SK-N-SH (cell line): ENCODE results near the gene BMI1. TPM values are rescaled to one million over a fixed set of nuclear protein-coding genes. Genes with fewer than 3 reads are reported as not detected.

ENCODE experiments used
- CTCF ChIA-PET: fragments of 300-600, 350-600 bp; formaldehyde crosslinking; extraction: SDS; loops from one replicate; lab custom pipeline; 2021; lab: Yijun Ruan, JAX
- POLR2A ChIA-PET: fragments of 350-600 bp; sonication (Branson Sonifier 250); formaldehyde crosslinking; extraction: SDS; loops from one replicate; lab custom pipeline; 2020; ENCODE audit warnings: antibody characterized with exemption, inconsistent platforms; lab: Yijun Ruan, JAX
- DNase-seq: peaks from one replicate; pipeline ENCODE4 v3.0.0; 2012
- H2AFZ ChIP-seq: fragments of 200-600 bp; sonication (generic); 2 replicates; pipeline ENCODE4 v1.8.1; 2016; ENCODE audit warnings: antibody characterized with exemption, mild to moderate bottlenecking, low read depth
- H3F3A ChIP-seq: fragments of 200-600 bp; sonication (generic); replicated peaks from 2 replicates; pipeline ENCODE3; 2016; ENCODE audit warnings: antibody characterized with exemption, mild to moderate bottlenecking; ENCODE audit not compliant: insufficient read depth
- H3K27ac ChIP-seq, 2 experiments: fragments of 200-500 bp in 1 of 2; fragments of 200-600 bp in 1 of 2; sonication (Bioruptor generic) in 1 of 2; sonication (generic), shearing (Covaris generic) in 1 of 2; 2 replicates each; pipeline versions ENCODE4 v1.5.1 to v1.6.1; 2014 to 2016; ENCODE audit warnings: low read depth in 2 of 2, inconsistent platforms in 1 of 2, low read length in 1 of 2, mild to moderate bottlenecking in 1 of 2, mixed read lengths in 1 of 2
- H3K27me3 ChIP-seq: fragments of 200-600 bp; sonication (generic), shearing (Covaris generic); 2 replicates; pipeline ENCODE4 v1.6.1; 2016; ENCODE audit warnings: mixed run types; ENCODE audit not compliant: insufficient read depth
- H3K36me3 ChIP-seq, 2 experiments: fragments of 200-500 bp in 1 of 2; fragments of 200-600 bp in 1 of 2; sonication (Bioruptor generic) in 1 of 2; sonication (generic) in 1 of 2; replicated peaks in 1 of 2; 2 replicates each; pipeline versions ENCODE3 to v1.5.1; 2014 to 2016; ENCODE audit warnings: low read length in 1 of 2, mild to moderate bottlenecking in 1 of 2; ENCODE audit not compliant: insufficient read depth in 2 of 2, control insufficient read depth in 1 of 2
- H3K4me1 ChIP-seq, 2 experiments: fragments of 200-500 bp in 1 of 2; fragments of 200-600 bp in 1 of 2; sonication (Bioruptor generic) in 1 of 2; sonication (generic), shearing (Covaris generic) in 1 of 2; 2 replicates each; pipeline versions ENCODE4 v1.5.1 to v1.6.1; 2014 to 2016; ENCODE audit warnings: low read depth in 1 of 2, low read length in 1 of 2, mixed run types in 1 of 2; ENCODE audit not compliant: insufficient read depth in 2 of 2, control insufficient read depth in 1 of 2
- H3K4me2 ChIP-seq: fragments of 200-600 bp; sonication (generic), shearing (Covaris generic); 2 replicates; pipeline ENCODE4 v1.6.1; 2017; ENCODE audit warnings: mixed run types
- H3K4me3 ChIP-seq, 2 experiments: fragments of 200-500 bp in 1 of 2; fragments of 200-600 bp in 1 of 2; sonication (Bioruptor generic) in 1 of 2; sonication (generic), shearing (Covaris generic) in 1 of 2; 2 replicates each; pipeline versions ENCODE4 v1.5.1 to v1.8.1; 2014 to 2016; ENCODE audit warnings: low read depth in 2 of 2, inconsistent platforms in 1 of 2, low read length in 1 of 2, mild to moderate bottlenecking in 1 of 2, mixed read lengths in 1 of 2, moderate library complexity in 1 of 2
- H3K79me2 ChIP-seq: fragments of 200-600 bp; sonication (generic); 2 replicates; pipeline ENCODE4 v1.8.1; 2017; ENCODE audit warnings: mild to moderate bottlenecking; ENCODE audit not compliant: insufficient read depth
- H3K9ac ChIP-seq: fragments of 200-600 bp; sonication (generic); 2 replicates; pipeline ENCODE4 v1.6.1; 2017; ENCODE audit warnings: mixed run types
- H3K9me2 ChIP-seq: fragments of 200-600 bp; sonication (generic); 2 replicates; pipeline ENCODE4 v1.6.1; 2017; ENCODE audit warnings: mixed run types
- H3K9me3 ChIP-seq: fragments of 200-600 bp; sonication (generic); 2 replicates; pipeline ENCODE4 v1.6.1; 2017; ENCODE audit warnings: mixed run types, mild to moderate bottlenecking, moderate library complexity
- H4K20me1 ChIP-seq: fragments of 200-600 bp; sonication (generic); 2 replicates; pipeline ENCODE4 v1.6.1; 2017; ENCODE audit warnings: mild to moderate bottlenecking, mixed run types; ENCODE audit not compliant: insufficient read depth
- CHD2 ChIP-seq: fragments of 150-350 bp; IDR thresholded peaks from 2 replicates; pipeline ENCODE4 v1.6.1; 2018; ENCODE audit warnings: low read length; ENCODE audit not compliant: partially characterized antibody
- EZH2phosphoT487 ChIP-seq: fragments of 200-600 bp; sonication (generic); IDR thresholded peaks from 2 replicates; pipeline ENCODE4 v1.6.1; 2017; ENCODE audit warnings: low read depth, mixed run types, mild to moderate bottlenecking, antibody characterized with exemption, moderate library complexity, borderline replicate concordance
- FOXM1 ChIP-seq: IDR thresholded peaks from 2 replicates; pipeline ENCODE4 v1.4.0; 2012; ENCODE audit warnings: low read depth, mild to moderate bottlenecking
- JUND ChIP-seq: IDR thresholded peaks from 2 replicates; pipeline ENCODE4 v1.4.0; 2012
- NRF1 ChIP-seq: IDR thresholded peaks from 2 replicates; pipeline ENCODE4 v1.6.1; 2012; ENCODE audit warnings: low read depth, mild to moderate bottlenecking, low read length
- RAD21 ChIP-seq: IDR thresholded peaks from 2 replicates; pipeline ENCODE4 v1.6.1; 2012; ENCODE audit warnings: mild to moderate bottlenecking, low read length
- RCOR1 ChIP-seq: fragments of 150-350 bp; IDR thresholded peaks from 2 replicates; pipeline ENCODE4 v1.6.1; 2017; ENCODE audit warnings: antibody characterized with exemption, low read length
- RFX5 ChIP-seq: IDR thresholded peaks from 2 replicates; pipeline ENCODE4 v1.6.1; 2012; ENCODE audit warnings: mild to moderate bottlenecking, improper control_type of control experiment, low read length
- SIN3A ChIP-seq: IDR thresholded peaks from 2 replicates; pipeline ENCODE4 v1.6.1; 2012; ENCODE audit warnings: low read depth, mild to moderate bottlenecking, low read length, moderate library complexity, borderline replicate concordance
- SMC3 ChIP-seq: IDR thresholded peaks from 2 replicates; pipeline ENCODE4 v1.6.1; 2012; ENCODE audit warnings: low read depth, low read length, improper control_type of control experiment
- TCF12 ChIP-seq: IDR thresholded peaks from 2 replicates; pipeline ENCODE4 v1.4.0; 2012
- YY1 ChIP-seq: IDR thresholded peaks from 2 replicates; pipeline ENCODE4 v1.4.0; 2012; ENCODE audit warnings: low read depth, mild to moderate bottlenecking
- WGBS: methylation state at CpG from one replicate; pipeline ENCODE4 v1.1.6; 2017; ENCODE audit warnings: low lambda C conversion rate; 5-methylcytosine and 5-hydroxymethylcytosine counted together
- polyA plus RNA-seq, 3 experiments: library from polyadenylated mRNA; depleted of rRNA; stranded (reverse); fragments of >200 nt; gene quantifications; 2 replicates each; pipeline ENCODE4 v1.2.3, GENCODE V29; 2012
- TF ChIP-seq, protein P1 (sequence below): fragments of 200-600 bp; sonication (generic); IDR thresholded peaks from 2 replicates; pipeline ENCODE4 v1.6.1; 2017; ENCODE audit warnings: antibody characterized with exemption, mild to moderate bottlenecking, moderate library complexity
- TF ChIP-seq, protein P2 (sequence below): fragments of 150-350 bp; IDR thresholded peaks from 2 replicates; pipeline ENCODE4 v1.6.1; 2016; ENCODE audit warnings: mild to moderate bottlenecking, low read depth, low read length
- TF ChIP-seq, protein P3 (sequence below): IDR thresholded peaks from 2 replicates; pipeline ENCODE4; 2012
- TF ChIP-seq, protein P4 (sequence below): IDR thresholded peaks from 2 replicates; pipeline ENCODE4 v1.4.0; 2012; ENCODE audit warnings: low read depth, borderline replicate concordance

Gene BMI1
- polyA plus RNA-seq, 1 of the 3 experiments (the other 2 are of a cell fraction), result 15.5 TPM

DNA sequence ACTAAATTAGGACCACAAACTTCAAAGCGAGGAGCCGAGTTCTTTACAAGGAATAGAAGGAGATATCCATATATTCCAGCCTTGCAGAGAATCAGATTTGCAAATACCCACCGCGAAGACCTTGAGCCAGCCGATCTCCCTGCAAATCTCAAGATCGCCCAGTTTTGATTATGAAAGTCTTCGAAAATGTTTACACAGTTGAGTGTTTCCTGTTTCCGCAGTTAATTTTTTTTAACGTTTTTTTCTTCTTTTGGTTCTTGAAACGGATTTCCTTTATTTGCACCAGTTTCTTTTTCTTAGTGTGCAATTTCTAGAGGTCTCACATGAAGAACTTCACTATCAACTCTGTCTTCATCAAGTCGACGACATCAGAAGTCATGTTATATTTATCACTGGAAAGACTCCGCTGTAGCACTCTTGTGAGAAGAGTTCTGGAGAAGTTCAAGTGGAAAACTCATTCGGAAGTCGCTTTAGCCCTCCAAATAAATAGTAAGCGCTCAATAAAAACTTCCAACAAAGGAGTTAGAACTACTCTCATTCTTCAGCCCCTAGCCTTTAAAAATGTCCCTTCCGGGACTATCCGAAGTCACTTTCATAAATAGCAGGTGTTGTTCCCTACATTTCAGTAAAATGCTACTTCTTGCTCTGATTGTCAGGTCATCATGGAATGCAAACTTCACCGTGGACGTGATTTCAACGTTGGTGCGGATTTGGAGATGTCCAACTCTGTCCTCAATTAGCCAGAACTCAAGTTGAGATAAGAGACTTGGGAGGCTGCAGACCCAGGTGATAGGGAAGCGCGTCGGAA lies 12.5 kb downstream of the BMI1 start (continued):
- TF ChIP-seq, protein P1, sequence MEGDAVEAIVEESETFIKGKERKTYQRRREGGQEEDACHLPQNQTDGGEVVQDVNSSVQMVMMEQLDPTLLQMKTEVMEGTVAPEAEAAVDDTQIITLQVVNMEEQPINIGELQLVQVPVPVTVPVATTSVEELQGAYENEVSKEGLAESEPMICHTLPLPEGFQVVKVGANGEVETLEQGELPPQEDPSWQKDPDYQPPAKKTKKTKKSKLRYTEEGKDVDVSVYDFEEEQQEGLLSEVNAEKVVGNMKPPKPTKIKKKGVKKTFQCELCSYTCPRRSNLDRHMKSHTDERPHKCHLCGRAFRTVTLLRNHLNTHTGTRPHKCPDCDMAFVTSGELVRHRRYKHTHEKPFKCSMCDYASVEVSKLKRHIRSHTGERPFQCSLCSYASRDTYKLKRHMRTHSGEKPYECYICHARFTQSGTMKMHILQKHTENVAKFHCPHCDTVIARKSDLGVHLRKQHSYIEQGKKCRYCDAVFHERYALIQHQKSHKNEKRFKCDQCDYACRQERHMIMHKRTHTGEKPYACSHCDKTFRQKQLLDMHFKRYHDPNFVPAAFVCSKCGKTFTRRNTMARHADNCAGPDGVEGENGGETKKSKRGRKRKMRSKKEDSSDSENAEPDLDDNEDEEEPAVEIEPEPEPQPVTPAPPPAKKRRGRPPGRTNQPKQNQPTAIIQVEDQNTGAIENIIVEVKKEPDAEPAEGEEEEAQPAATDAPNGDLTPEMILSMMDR, result no peak
- TF ChIP-seq CHD2 (no peak), YY1 (no peak), RFX5 (no peak), TCF12 (no peak), SIN3A (no peak)
- TF ChIP-seq, protein P2, sequence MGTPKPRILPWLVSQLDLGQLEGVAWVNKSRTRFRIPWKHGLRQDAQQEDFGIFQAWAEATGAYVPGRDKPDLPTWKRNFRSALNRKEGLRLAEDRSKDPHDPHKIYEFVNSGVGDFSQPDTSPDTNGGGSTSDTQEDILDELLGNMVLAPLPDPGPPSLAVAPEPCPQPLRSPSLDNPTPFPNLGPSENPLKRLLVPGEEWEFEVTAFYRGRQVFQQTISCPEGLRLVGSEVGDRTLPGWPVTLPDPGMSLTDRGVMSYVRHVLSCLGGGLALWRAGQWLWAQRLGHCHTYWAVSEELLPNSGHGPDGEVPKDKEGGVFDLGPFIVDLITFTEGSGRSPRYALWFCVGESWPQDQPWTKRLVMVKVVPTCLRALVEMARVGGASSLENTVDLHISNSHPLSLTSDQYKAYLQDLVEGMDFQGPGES, result no peak
- TF ChIP-seq, protein P3, sequence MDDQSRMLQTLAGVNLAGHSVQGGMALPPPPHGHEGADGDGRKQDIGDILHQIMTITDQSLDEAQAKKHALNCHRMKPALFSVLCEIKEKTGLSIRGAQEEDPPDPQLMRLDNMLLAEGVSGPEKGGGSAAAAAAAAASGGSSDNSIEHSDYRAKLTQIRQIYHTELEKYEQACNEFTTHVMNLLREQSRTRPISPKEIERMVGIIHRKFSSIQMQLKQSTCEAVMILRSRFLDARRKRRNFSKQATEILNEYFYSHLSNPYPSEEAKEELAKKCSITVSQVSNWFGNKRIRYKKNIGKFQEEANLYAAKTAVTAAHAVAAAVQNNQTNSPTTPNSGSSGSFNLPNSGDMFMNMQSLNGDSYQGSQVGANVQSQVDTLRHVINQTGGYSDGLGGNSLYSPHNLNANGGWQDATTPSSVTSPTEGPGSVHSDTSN, result no peak

DNA sequence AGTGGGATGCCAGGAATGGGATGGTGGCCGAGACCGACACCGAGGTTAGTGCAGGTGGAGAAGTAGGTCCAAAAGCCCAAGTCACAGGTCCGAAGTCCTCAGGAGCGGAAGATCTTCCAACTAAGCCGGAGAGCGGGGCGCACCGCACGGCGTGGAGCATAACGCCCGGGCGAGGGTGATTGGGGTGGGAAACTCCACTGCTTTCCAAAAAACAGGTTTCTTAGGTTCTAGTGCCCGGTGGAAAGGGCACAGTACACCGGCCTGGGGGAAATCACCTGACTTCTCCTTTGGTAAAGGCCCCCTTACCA lies 13.0 kb downstream of the BMI1 start:
- POLR2A ChIA-PET, result no interaction called here
- no peak for DNase-seq
- Histone ChIP-seq H3K9me3 (no peaks in the 10 kb centered on the region), H3K4me1 (no peaks in the 10 kb centered on the region; a peak in 1 of 4 replicates), H3K9ac (no peak overlapping the region), H3K9me2 (no peaks in the 10 kb centered on the region), H3K27ac (no peak overlapping the region), H3K4me3 (no peak overlapping the region), H4K20me1 (no peaks in the 10 kb centered on the region), H3K4me2 (no peak overlapping the region), H3K79me2 (no peaks in the 10 kb centered on the region), H3F3A (peaks cover 11% of the 10 kb centered on the region), H2AFZ (no peak overlapping the region), H3K36me3 (peaks cover 23 to 36% of the 10 kb centered on the region in 2 experiments), H3K27me3 (peaks cover 28% of the 10 kb centered on the region)
- TF ChIP-seq, protein P1, result no peak
- no peak for TF ChIP-seq SMC3
- no peak for TF ChIP-seq NRF1
- no peak for TF ChIP-seq JUND
- no peak for TF ChIP-seq TCF12
- TF ChIP-seq RCOR1, result no peak
- TF ChIP-seq, protein P4, sequence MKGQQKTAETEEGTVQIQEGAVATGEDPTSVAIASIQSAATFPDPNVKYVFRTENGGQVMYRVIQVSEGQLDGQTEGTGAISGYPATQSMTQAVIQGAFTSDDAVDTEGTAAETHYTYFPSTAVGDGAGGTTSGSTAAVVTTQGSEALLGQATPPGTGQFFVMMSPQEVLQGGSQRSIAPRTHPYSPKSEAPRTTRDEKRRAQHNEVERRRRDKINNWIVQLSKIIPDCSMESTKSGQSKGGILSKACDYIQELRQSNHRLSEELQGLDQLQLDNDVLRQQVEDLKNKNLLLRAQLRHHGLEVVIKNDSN, result no peak
- TF ChIP-seq EZH2phosphoT487, result no peak
- no peak for TF ChIP-seq RAD21
- TF ChIP-seq SIN3A, result no peak
- TF ChIP-seq, protein P3, result no peak
- no peak for TF ChIP-seq FOXM1
- CTCF ChIA-PET, result no interaction called here
- 92% methylated on average over 10 of the region's 16 CpGs for whole genome bisulfite sequencing
